Gastroesophageal sphincter (tissue), 4 donors: ENCODE results near the gene NFATC2. TPM values are rescaled to one million over a fixed set of nuclear protein-coding genes. Genes with fewer than 3 reads are reported as not detected.

Source experiments
- ATAC-seq: fragments of 150-250 bp; one replicate; pipeline ENCODE4 v1.9.1; 2016; ENCODE audit warnings: mild to moderate bottlenecking, moderate library complexity
- H3K27ac ChIP-seq, 4 donors: fragments of 200-600 bp; sonication (generic) in 3 of 4; 1 replicate in 3 of 4; 2 replicates in 1 of 4; pipeline ENCODE4 v1.5.1; 2016 to 2019
- H3K27me3 ChIP-seq: fragments of 200-600 bp; sonication (generic); one replicate; pipeline ENCODE4 v1.5.1; 2019
- H3K36me3 ChIP-seq, 2 donors: fragments of 200-600 bp; sonication (generic); one replicate each; pipeline ENCODE4 v1.5.1; 2019; ENCODE audit warnings: control low read depth in 1 of 2
- H3K4me1 ChIP-seq, 3 donors: fragments of 200-600 bp; sonication (generic); 1 replicate in 2 of 3; 2 replicates in 1 of 3; pipeline ENCODE4 v1.5.1; 2016 to 2019; ENCODE audit warnings: control low read depth in 2 of 3
- H3K4me3 ChIP-seq, 2 donors: fragments of 200-600 bp; sonication (generic); one replicate each; pipeline ENCODE4 v1.5.1; 2019; ENCODE audit warnings: mild to moderate bottlenecking in 1 of 2, moderate library complexity in 1 of 2
- H3K9me3 ChIP-seq, 3 donors: fragments of 200-600 bp; sonication (generic); one replicate each; pipeline ENCODE4 v1.5.1; 2017 to 2019; ENCODE audit warnings: control low read depth in 2 of 3
- EP300 ChIP-seq: sonication (generic); formaldehyde crosslinking; IDR thresholded peaks from one replicate; pipeline ENCODE4 v1.6.1; 2017; ENCODE audit warnings: antibody characterized with exemption, mild to moderate bottlenecking
- POLR2A ChIP-seq, 2 donors: fragments of 450-650 bp; IDR thresholded peaks; one replicate each; pipeline ENCODE4 v1.6.1; 2017; ENCODE audit warnings: antibody characterized with exemption in 2 of 2, mild to moderate bottlenecking in 2 of 2, moderate library complexity in 1 of 2
- POLR2AphosphoS5 ChIP-seq: sonication (generic); formaldehyde crosslinking; IDR thresholded peaks from one replicate; pipeline ENCODE4 v1.6.1; 2017; ENCODE audit warnings: antibody characterized with exemption
- WGBS, 2 donors: methylation state at CpG; one replicate each; pipeline ENCODE4 v1.1.5; 2018; ENCODE audit warnings: low coverage in 1 of 2; 5-methylcytosine and 5-hydroxymethylcytosine counted together
- total RNA-seq, 4 donors: library from RNA; depleted of rRNA; stranded (reverse); fragments of >200 nt; gene quantifications; one replicate each; pipeline ENCODE4 v1.1.0, GENCODE V29; 2016
- TF ChIP-seq, protein P1 (sequence below), 4 experiments: fragments of 200-600 bp in 2 of 4; fragments of 450-650 bp in 2 of 4; sonication (generic) in 1 of 4; IDR thresholded peaks; one replicate each; pipeline ENCODE4 v1.5.1; 2017 to 2019; ENCODE audit warnings: antibody characterized with exemption in 4 of 4, mild to moderate bottlenecking in 2 of 4, moderate library complexity in 2 of 4

Gene NFATC2
- total RNA-seq, 4 donors from 2014 or later: 4.4 to 20.2 (median 9.0) TPM

GRCh38 chr20:51401496-51401895 is 141.0 kb downstream of the NFATC2 start:
- Histone ChIP-seq H3K4me3 (no peak overlapping the region), H3K36me3 (peaks cover 0 to 19% of the 10 kb centered on the region in 2 donors), H3K27ac (no peak overlapping the region), H3K9me3 (no peaks in the 10 kb centered on the region), H3K4me1 (peaks cover 0 to 4% (median 0%) of the 10 kb centered on the region in 3 donors), H3K27me3 (no peaks in the 10 kb centered on the region)
- TF ChIP-seq POLR2AphosphoS5 (no peak), EP300 (no peak), POLR2A (IDR thresholded peaks at IDR 0.05) (no peak)
- TF ChIP-seq, protein P1, sequence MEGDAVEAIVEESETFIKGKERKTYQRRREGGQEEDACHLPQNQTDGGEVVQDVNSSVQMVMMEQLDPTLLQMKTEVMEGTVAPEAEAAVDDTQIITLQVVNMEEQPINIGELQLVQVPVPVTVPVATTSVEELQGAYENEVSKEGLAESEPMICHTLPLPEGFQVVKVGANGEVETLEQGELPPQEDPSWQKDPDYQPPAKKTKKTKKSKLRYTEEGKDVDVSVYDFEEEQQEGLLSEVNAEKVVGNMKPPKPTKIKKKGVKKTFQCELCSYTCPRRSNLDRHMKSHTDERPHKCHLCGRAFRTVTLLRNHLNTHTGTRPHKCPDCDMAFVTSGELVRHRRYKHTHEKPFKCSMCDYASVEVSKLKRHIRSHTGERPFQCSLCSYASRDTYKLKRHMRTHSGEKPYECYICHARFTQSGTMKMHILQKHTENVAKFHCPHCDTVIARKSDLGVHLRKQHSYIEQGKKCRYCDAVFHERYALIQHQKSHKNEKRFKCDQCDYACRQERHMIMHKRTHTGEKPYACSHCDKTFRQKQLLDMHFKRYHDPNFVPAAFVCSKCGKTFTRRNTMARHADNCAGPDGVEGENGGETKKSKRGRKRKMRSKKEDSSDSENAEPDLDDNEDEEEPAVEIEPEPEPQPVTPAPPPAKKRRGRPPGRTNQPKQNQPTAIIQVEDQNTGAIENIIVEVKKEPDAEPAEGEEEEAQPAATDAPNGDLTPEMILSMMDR (IDR thresholded peaks at IDR 0.05): no peak
- no peak for ATAC-seq
- WGBS, 2 donors: 92 to 95% methylated on average over 4 of the region's 4 CpGs

DNA sequence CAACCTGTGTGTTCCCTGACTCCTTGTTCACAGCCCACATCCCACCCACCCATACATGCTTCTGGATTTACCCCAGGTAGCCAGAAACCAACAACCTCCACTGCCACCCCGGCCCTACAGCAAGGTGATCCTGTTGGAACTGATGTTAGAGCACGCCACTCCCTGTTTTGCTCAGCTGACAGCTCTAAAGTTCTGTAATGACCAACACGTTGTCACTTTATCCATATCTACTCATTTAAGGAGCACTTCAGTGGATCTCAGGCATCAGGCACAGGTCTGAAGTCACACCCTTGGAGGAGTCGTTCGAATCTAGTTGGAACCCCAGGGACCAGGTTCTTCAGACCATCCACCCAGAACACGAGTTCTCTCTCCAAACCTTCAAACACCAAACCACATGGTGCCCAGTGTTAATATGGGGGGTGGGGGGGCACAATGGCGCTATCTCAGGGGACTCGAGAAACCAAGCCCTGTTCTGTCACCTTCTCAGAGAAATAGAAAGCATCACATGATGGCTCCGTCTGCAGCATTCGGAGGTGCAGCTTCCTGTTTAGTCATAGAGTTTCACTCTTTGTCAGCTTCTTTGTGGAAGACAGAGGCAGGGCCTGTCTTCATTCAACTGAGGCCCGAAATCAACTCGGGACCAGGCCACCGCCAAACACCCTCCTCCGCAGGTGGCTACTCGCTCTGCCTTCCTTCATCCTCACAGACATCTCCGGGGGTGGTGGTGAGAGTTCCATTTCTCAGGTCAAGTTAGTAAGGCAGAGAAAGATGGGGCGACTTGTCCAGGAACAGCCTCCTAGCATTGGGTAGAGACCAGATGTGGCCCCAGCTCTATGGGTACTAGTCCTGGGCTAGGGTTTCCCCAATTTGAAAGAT is 142.2 kb downstream of the NFATC2 start:
- Histone ChIP-seq H3K27me3 (no peaks in the 10 kb centered on the region), H3K27ac (no peak overlapping the region), H3K4me1 (peaks cover 0 to 9% (median 0%) of the 10 kb centered on the region in 3 donors), H3K4me3 (no peak overlapping the region), H3K9me3 (no peaks in the 10 kb centered on the region), H3K36me3 (peaks cover 0 to 12% of the 10 kb centered on the region in 2 donors)
- ATAC-seq: no peak
- 87 to 94% methylated on average over 6 to 11 of the region's 17 CpGs for WGBS, 2 donors
- TF ChIP-seq, protein P1 (IDR thresholded peaks at IDR 0.05): no peak
- TF ChIP-seq POLR2AphosphoS5 (no peak), POLR2A (IDR thresholded peaks at IDR 0.05) (no peak), EP300 (no peak)

DNA sequence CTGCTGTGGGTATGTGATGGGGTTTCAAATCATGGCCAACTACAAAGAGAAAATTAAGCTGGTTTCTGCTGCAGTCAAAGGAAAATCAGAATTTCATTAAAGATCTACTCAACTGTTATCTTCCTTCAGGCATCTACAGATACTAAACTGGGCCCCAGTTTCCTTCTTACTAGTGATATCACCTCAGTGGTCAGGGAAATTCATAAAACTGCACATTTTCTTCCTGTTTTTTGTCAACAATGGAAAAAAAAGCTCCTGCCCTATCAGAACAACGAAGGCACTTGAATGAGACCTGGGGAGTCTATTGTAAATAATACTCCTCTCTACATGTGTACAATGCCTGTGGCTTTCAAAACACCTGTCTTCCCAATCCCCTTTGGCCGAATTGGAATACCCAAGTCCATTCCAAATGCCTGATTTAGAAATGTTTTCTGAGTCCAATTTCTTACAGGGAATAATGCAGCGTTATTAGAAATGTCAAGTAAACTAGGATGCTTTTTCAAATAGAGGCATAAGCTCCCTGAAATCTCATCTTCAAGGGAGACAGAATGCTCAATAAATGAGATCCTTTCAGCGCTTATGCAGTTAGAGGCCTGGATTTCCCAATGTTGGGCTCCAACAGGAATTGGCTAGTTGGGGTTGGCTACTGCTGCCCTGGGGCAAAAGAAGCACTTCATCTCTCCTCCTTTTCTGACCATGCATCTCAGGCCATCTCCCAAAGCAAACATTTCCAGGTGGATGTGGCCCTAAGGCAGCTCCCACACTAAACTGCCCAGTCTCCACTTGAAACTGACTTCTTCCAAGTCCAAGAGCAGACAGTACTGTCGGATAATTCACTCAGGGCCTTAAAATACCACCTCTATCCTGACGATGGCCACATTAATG is 143.3 kb downstream of the NFATC2 start:
- no peaks in the 10 kb centered on the region for H3K9me3 ChIP-seq
- no peak overlapping the region for H3K4me3 ChIP-seq
- H3K27ac ChIP-seq: no peak overlapping the region
- no peak for ATAC-seq
- TF ChIP-seq POLR2A (IDR thresholded peaks at IDR 0.05) (no peak), EP300 (no peak), POLR2AphosphoS5 (no peak)
- TF ChIP-seq, protein P1 (IDR thresholded peaks at IDR 0.05): no peak
- no peaks in the 10 kb centered on the region for H3K27me3 ChIP-seq
- peaks cover 0 to 17% (median 0%) of the 10 kb centered on the region in 3 donors for H3K4me1 ChIP-seq
- WGBS, 2 donors: 87 to 90% methylated on average over 4 to 6 of the region's 6 CpGs
- H3K36me3 ChIP-seq: peaks cover 0 to 10% of the 10 kb centered on the region in 2 donors

DNA sequence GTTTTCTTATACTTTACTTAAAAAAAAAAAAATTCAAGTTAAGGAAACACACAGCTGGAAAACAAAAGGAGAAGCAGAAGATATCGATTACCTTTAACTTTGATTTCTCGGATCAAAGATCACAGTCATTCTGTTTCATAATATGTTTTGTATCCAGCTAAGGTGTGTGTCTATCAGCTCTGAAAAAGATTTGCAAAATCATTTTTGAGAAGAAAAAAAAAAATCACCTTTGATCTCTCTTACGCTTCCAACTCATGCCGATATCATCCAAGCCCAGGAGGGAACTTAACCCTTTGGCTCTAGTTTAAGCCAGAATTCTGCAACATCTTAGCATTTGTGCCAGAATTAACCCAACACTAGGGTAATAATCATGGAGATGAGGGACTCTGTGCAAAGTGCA is 144.0 kb downstream of the NFATC2 start:
- no peak for ATAC-seq
- 86 to 87% methylated on average over 4 of the region's 4 CpGs for WGBS, 2 donors

More for the DNA sequence above, 144.0 kb downstream of the NFATC2 start:
- H3K36me3 ChIP-seq: peaks cover 0 to 10% of the 10 kb centered on the region in 2 donors
- no peak overlapping the region for H3K27ac ChIP-seq
- H3K9me3 ChIP-seq: no peaks in the 10 kb centered on the region
- peaks cover 0 to 24% (median 0%) of the 10 kb centered on the region in 3 donors for H3K4me1 ChIP-seq
- no peak overlapping the region for H3K4me3 ChIP-seq
- no peaks in the 10 kb centered on the region for H3K27me3 ChIP-seq
- TF ChIP-seq POLR2A (IDR thresholded peaks at IDR 0.05) (no peak), POLR2AphosphoS5 (no peak), EP300 (no peak)
- TF ChIP-seq, protein P1 (IDR thresholded peaks at IDR 0.05): no peak
